Activated naive CD4-positive, alpha-beta T cell treated with anti-CD3 and anti-CD28 coated beads, Interleukin-2, amount 50 U/mL, for 72 hours (primary cell): Measurements from ENCODE around the gene GON4L. TPM values are rescaled to one million over a fixed set of nuclear protein-coding genes. Genes with fewer than 3 reads are reported as not detected.
A peak's percentile ranks its signal among the peaks of the same experiment; 100 is the strongest.

ENCODE experiments used
- ATAC-seq, 2 donors: fragments of 150-1000 bp; cut with Tn5 transposase; 2 replicates each; pipeline ENCODE4 v1.10.0; 2021; ENCODE audit warnings: mild to moderate bottlenecking in 2 of 2, moderate library complexity in 2 of 2
- DNase-seq, 2 donors: peaks; one replicate each; pipeline ENCODE4 v3.0.0; 2021 to 2022; ENCODE audit warnings: low spot score in 2 of 2
- H3K27ac Mint-ChIP-seq, 2 donors: one replicate each; pipeline ENCODE4 v1.8.0; 2022; ENCODE audit warnings: mild to moderate bottlenecking in 2 of 2, mixed read lengths in 2 of 2
- H3K36me3 Mint-ChIP-seq, 2 donors: one replicate each; pipeline ENCODE4 v1.8.0; 2022; ENCODE audit warnings: mixed read lengths in 2 of 2
- H3K9me3 Mint-ChIP-seq, 2 donors: one replicate each; pipeline ENCODE4 v1.8.0; 2022; ENCODE audit warnings: mixed read lengths in 2 of 2
- total RNA-seq, 2 donors: library from RNA; stranded (reverse); gene quantifications; one replicate each; pipeline ENCODE4 v1.2.3, GENCODE V29; 2022

GON4L gene
- total RNA-seq, 2 donors from 2014 or later = 63.7 to 80.4 TPM

- peaks cover 0 to 6% of the 10 kb centered on the region in 2 donors for H3K36me3 Mint-ChIP-seq
- no peak for ATAC-seq
These were observed 27.3 kb upstream of the GON4L start for GRCh38 chr1:155884031-155884960.

GRCh38 chr1:155882766-155883165 is 25.8 kb upstream of the GON4L start:
- ATAC-seq = no peak
- no peak overlapping the region for H3K27ac Mint-ChIP-seq
- H3K36me3 Mint-ChIP-seq = peaks cover 0 to 6% of the 10 kb centered on the region in 2 donors
- H3K9me3 Mint-ChIP-seq = no peaks in the 10 kb centered on the region
- DNase-seq = no peak

More at GRCh38 chr1:155884031-155884960, 27.3 kb upstream of the GON4L start:
- Mint-ChIP-seq H3K27ac (no peak overlapping the region), H3K9me3 (no peaks in the 10 kb centered on the region)
- no peak for DNase-seq

- ATAC-seq (no peak), DNase-seq (no peak)
- Mint-ChIP-seq H3K9me3 (no peaks in the 10 kb centered on the region), H3K27ac (no peak overlapping the region), H3K36me3 (peaks cover 0 to 6% of the 10 kb centered on the region in 2 donors)
These were observed 25.2 kb upstream of the GON4L start for GRCh38 chr1:155882235-155882634.

GRCh38 chr1:155880950-155881349 is 23.9 kb upstream of the GON4L start:
- no peak for DNase-seq
- no peak overlapping the region for H3K27ac Mint-ChIP-seq
- H3K9me3 Mint-ChIP-seq = no peaks in the 10 kb centered on the region
- H3K36me3 Mint-ChIP-seq = peaks cover 0 to 6% of the 10 kb centered on the region in 2 donors
- no peak for ATAC-seq

- ATAC-seq = no peak
- Mint-ChIP-seq H3K36me3 (peaks cover 0 to 6% of the 10 kb centered on the region in 2 donors), H3K9me3 (no peaks in the 10 kb centered on the region), H3K27ac (no peak overlapping the region)
- DNase-seq = no peak
These were observed 23.2 kb upstream of the GON4L start for GRCh38 chr1:155880251-155880650.

GRCh38 chr1:155877945-155878344 is 20.9 kb upstream of the GON4L start:
- ATAC-seq = no peak
- Mint-ChIP-seq H3K9me3 (no peaks in the 10 kb centered on the region), H3K27ac (no peak overlapping the region), H3K36me3 (peaks cover 0 to 6% of the 10 kb centered on the region in 2 donors)
- no peak for DNase-seq

GRCh38 chr1:155873860-155874259 is 16.8 kb upstream of the GON4L start:
- H3K36me3 Mint-ChIP-seq = no peaks in the 10 kb centered on the region
- no peak overlapping the region for H3K27ac Mint-ChIP-seq
- DNase-seq = no peak
- H3K9me3 Mint-ChIP-seq = no peaks in the 10 kb centered on the region
- no peak for ATAC-seq

GRCh38 chr1:155872527-155872926 is 15.5 kb upstream of the GON4L start:
- no peak overlapping the region for H3K27ac Mint-ChIP-seq
- DNase-seq (no peak), ATAC-seq (no peak)
- H3K36me3 Mint-ChIP-seq = no peaks in the 10 kb centered on the region
- H3K9me3 Mint-ChIP-seq = no peaks in the 10 kb centered on the region

- no peak overlapping the region for H3K27ac Mint-ChIP-seq
- no peaks in the 10 kb centered on the region for H3K9me3 Mint-ChIP-seq
- no peak for ATAC-seq
- H3K36me3 Mint-ChIP-seq = no peaks in the 10 kb centered on the region
- no peak for DNase-seq
These were observed 14.4 kb upstream of the GON4L start for GRCh38 chr1:155871390-155871789.

GRCh38 chr1:155867766-155868165 is 10.8 kb upstream of the GON4L start:
- Mint-ChIP-seq H3K27ac (no peak overlapping the region), H3K9me3 (no peaks in the 10 kb centered on the region), H3K36me3 (no peaks in the 10 kb centered on the region)
- ATAC-seq (no peak), DNase-seq (no peak)

- DNase-seq = no peak
- Mint-ChIP-seq H3K27ac (no peak overlapping the region), H3K36me3 (peaks cover 6% of the 10 kb centered on the region in 2 donors), H3K9me3 (no peaks in the 10 kb centered on the region)
- ATAC-seq = no peak
These were observed 7.4 kb upstream of the GON4L start for GRCh38 chr1:155864393-155864792.

- H3K36me3 Mint-ChIP-seq = peaks cover 10 to 12% of the 10 kb centered on the region in 2 donors
- ATAC-seq (no peak), DNase-seq (no peak)
- H3K27ac Mint-ChIP-seq = no peak overlapping the region
- H3K9me3 Mint-ChIP-seq = no peaks in the 10 kb centered on the region
These were observed 4.9 kb upstream of the GON4L start for GRCh38 chr1:155861896-155862295.

- Mint-ChIP-seq H3K27ac (peak overlapping the region; percentile 88 to 91), H3K36me3 (peaks cover 12 to 14% of the 10 kb centered on the region in 2 donors), H3K9me3 (no peaks in the 10 kb centered on the region)
- ATAC-seq = no peak
- DNase-seq = no peak
These were observed 4.0 kb upstream of the GON4L start for GRCh38 chr1:155860970-155861510.

GRCh38 chr1:155859881-155860871 is 3.2 kb upstream of the GON4L start:
- H3K9me3 Mint-ChIP-seq = no peaks in the 10 kb centered on the region
- DNase-seq = peak; percentile 57 to 71

GRCh38 chr1:155859234-155859829 is 2.3 kb upstream of the GON4L start, which contains the start of gene SYT11:
TSS of gene SYT11 (plus strand) at chr1:155859567. CDS start at chr1:155859762, 195 bp downstream.
- Mint-ChIP-seq H3K9me3 (no peaks in the 10 kb centered on the region), H3K36me3 (peaks cover 12 to 14% of the 10 kb centered on the region in 2 donors), H3K27ac (peak within 1 kb of the TSS; percentile 88 to 91)
- DNase-seq (peak; percentile 91 to 94), ATAC-seq (peak; percentile 82 to 86)

More at GRCh38 chr1:155859881-155860871, 3.2 kb upstream of the GON4L start:
- Mint-ChIP-seq H3K36me3 (peaks cover 12 to 14% of the 10 kb centered on the region in 2 donors), H3K27ac (peak overlapping the region; percentile 88 to 91)
- peak; percentile 45 to 51 for ATAC-seq

GRCh38 chr1:155858800-155859233 is 1.8 kb upstream of the GON4L start:
- H3K27ac Mint-ChIP-seq = peak overlapping the region; percentile 88 to 91
- H3K9me3 Mint-ChIP-seq = no peaks in the 10 kb centered on the region
- DNase-seq (peak in 1 of 2 donors; percentile 63), ATAC-seq (peak; percentile 12 to 21)
- peaks cover 12 to 14% of the 10 kb centered on the region in 2 donors for H3K36me3 Mint-ChIP-seq
